Activated T-helper 1 cell treated with anti-CD3 and anti-CD28 coated beads, Interleukin-12 subunit alpha, Interleukin-12 subunit beta, Interleukin-2, Interleukin-4 antibody, amounts not matched to agents 30 ng/mL and 10 ng/mL and 1 ng/mL, durations not matched to agents 14 hours and 24 hours and 36 hours (primary cell): ENCODE data around the gene ARMH1. TPM values are rescaled to one million over a fixed set of nuclear protein-coding genes. Genes with fewer than 3 reads are reported as not detected.
"Not testable (repeated sequence)": the region's sequence is repeated elsewhere in the genome, so short reads cannot be mapped to it uniquely, and the experiment has no call there.

Experiments
- DNase-seq: peaks from one replicate; pipeline ENCODE4 v3.0.0; 2021; ENCODE audit warnings: low spot score
- H3K27ac Mint-ChIP-seq: one replicate; pipeline ENCODE4 v1.8.0; 2021; ENCODE audit warnings: mild to moderate bottlenecking, mixed read lengths
- H3K27me3 Mint-ChIP-seq: one replicate; pipeline ENCODE4 v1.8.0; 2022; ENCODE audit warnings: mild to moderate bottlenecking, moderate library complexity, mixed read lengths; ENCODE audit not compliant: insufficient read depth
- H3K36me3 Mint-ChIP-seq: one replicate; pipeline ENCODE4 v1.8.0; 2021; ENCODE audit warnings: low read depth, mixed read lengths
- H3K4me1 Mint-ChIP-seq: one replicate; pipeline ENCODE4 v1.8.0; 2021; ENCODE audit warnings: low read depth, mixed read lengths
- H3K4me3 Mint-ChIP-seq: one replicate; pipeline ENCODE4 v1.8.0; 2021; ENCODE audit warnings: mild to moderate bottlenecking, moderate library complexity, mixed read lengths
- H3K9me3 Mint-ChIP-seq: one replicate; pipeline ENCODE4 v1.8.0; 2021; ENCODE audit warnings: mixed read lengths
- intact Hi-C: fragments of 100-400 bp; cut with micrococcal nuclease; formaldehyde crosslinking; loops from one replicate; pipeline ENCODE4 v1.15.1; 2024
- total RNA-seq: library from RNA; stranded (reverse); gene quantifications from 2 replicates; pipeline ENCODE4 v1.2.3, GENCODE V29; 2022

ARMH1 gene
- total RNA-seq, 1 donor from 2014 or later, result 99.8 TPM

GRCh38 chr1:44730741-44731512 is 56.4 kb downstream of the ARMH1 start, which contains the start of gene RNU5D-1:
Gene RNU5D-1, minus strand, starts transcription at chr1:44731170.
- Mint-ChIP-seq H3K27me3 (peaks cover 3% of the 10 kb centered on the region), H3K4me1 (peaks cover 35% of the 10 kb centered on the region), H3K9me3 (no peaks in the 10 kb centered on the region)

DNA sequence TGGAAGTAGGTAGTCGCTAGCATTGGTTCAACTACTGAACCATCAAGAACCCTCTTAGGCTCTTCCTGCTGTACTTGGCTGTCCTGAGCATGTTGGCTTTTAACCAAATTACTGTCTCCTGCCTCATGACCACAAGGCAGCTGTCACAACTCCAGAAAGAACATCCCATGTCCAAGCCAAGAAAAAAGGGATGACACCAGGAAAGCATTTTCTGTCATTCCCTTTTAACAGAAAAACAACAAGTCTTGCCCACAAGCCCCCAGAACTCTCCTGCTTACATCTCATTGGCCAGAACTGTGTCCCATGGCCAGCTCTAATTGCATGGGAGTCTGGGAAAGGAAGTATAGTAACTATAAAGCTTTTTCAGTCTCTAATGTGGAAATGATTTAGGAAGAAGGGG is 58.9 kb downstream of the ARMH1 start:
- no peaks in the 10 kb centered on the region for H3K36me3 Mint-ChIP-seq
- H3K4me3 Mint-ChIP-seq, result no peak overlapping the region
- H3K27ac Mint-ChIP-seq, result no peak overlapping the region
- no peak for DNase-seq
- no peaks in the 10 kb centered on the region for H3K9me3 Mint-ChIP-seq
- peaks cover 27% of the 10 kb centered on the region for H3K4me1 Mint-ChIP-seq
- H3K27me3 Mint-ChIP-seq, result peaks cover 3% of the 10 kb centered on the region
- intact Hi-C loops, result loop anchor here (10.0 kb wide), 1 partner anchor 851 kb away; the partner anchor contains the start of gene NASP

More at GRCh38 chr1:44730741-44731512, 56.4 kb downstream of the ARMH1 start, which contains the start of gene RNU5D-1:
- H3K27ac Mint-ChIP-seq, result peak within 1 kb of the TSS; percentile 100
- intact Hi-C loops, result loop anchor here (1.0 to 10.0 kb wide), 12 partner anchors 8 to 854 kb away; partner anchors contain the start of genes KIF2C, NASP, PLK3 and RPS8
- DNase-seq, result peak; percentile 87
- peak within 1 kb of the TSS; percentile 60 for H3K4me3 Mint-ChIP-seq
- H3K36me3 Mint-ChIP-seq, result no peaks in the 10 kb centered on the region

GRCh38 chr1:44733784-44734183 is 59.3 kb downstream of the ARMH1 start:
- DNase-seq, result no peak
- Mint-ChIP-seq H3K4me1 (peaks cover 26% of the 10 kb centered on the region), H3K9me3 (no peaks in the 10 kb centered on the region), H3K27me3 (peaks cover 3% of the 10 kb centered on the region), H3K27ac (no peak overlapping the region), H3K36me3 (no peaks in the 10 kb centered on the region), H3K4me3 (no peak overlapping the region)
- intact Hi-C loops, result loop anchor here (10.0 kb wide), 1 partner anchor 851 kb away; the partner anchor contains the start of gene NASP

DNA sequence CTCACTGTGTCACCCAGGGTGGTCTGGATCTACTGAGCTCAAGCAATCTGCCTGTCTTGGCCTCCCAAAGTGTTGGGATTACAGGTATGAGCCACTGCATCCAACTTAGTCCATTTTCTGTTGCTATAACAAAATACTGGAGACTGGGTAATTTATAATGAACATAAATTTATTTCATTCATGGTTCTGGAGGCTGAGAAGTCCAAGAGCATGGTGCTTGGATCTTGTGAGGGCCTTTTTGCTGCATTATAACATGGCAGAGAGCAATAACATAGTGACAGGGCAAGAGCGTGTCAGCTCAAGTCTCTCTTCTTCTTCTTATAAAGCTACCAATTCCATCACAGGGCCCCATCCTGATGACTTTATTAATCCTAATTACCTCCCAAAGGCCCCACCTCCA is 61.5 kb downstream of the ARMH1 start:
- no peak overlapping the region for H3K27ac Mint-ChIP-seq
- H3K4me1 Mint-ChIP-seq, result peaks cover 30% of the 10 kb centered on the region
- no peak overlapping the region for H3K4me3 Mint-ChIP-seq
- intact Hi-C loops, result loop anchor here (5.0 to 10.0 kb wide), 2 partner anchors 849 to 951 kb away; partner anchors contain the start of genes GPBP1L1, NASP and TMEM69
- peaks cover 1% of the 10 kb centered on the region for H3K36me3 Mint-ChIP-seq
- DNase-seq, result no peak
- peaks cover 3% of the 10 kb centered on the region for H3K27me3 Mint-ChIP-seq
- H3K9me3 Mint-ChIP-seq, result no peaks in the 10 kb centered on the region

DNA sequence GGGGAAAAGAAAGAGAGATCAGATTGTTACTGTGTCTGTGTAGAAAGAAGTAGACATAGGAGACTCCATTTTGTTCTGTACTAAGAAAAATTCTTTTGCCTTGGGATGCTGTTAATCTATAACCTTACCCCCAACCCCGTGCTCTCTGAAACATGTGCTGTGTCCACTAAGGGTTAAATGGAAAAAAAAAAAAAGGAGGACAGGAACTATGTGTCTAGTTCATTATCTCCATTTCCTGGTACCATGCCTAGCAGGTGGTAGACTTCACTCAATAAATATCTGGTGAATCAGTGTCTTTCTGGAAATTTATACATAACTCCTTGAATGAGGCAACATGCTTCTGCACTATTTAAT is 64.4 kb downstream of the ARMH1 start:
- peaks cover 13% of the 10 kb centered on the region for H3K36me3 Mint-ChIP-seq
- peak overlapping the region; percentile 92 for H3K4me3 Mint-ChIP-seq
- peak overlapping the region; percentile 90 for H3K27ac Mint-ChIP-seq
- intact Hi-C loops, result loop anchor here (1.0 to 10.0 kb wide), 8 partner anchors 8 to 948 kb away; partner anchors contain the start of genes GPBP1L1, NASP, PLK3 and RNU5D-1
- not testable (repeated sequence) for DNase-seq, H3K27me3 Mint-ChIP-seq, H3K9me3 Mint-ChIP-seq
- peaks cover 31% of the 10 kb centered on the region for H3K4me1 Mint-ChIP-seq

- no peaks in the 10 kb centered on the region for H3K9me3 Mint-ChIP-seq
- intact Hi-C loops, result loop anchor here (1.0 to 10.0 kb wide), 8 partner anchors 8 to 948 kb away; partner anchors contain the start of genes GPBP1L1, NASP, PLK3 and RNU5D-1
- peak within 1 kb of the TSS; percentile 92 for H3K4me3 Mint-ChIP-seq
- peaks cover 37% of the 10 kb centered on the region for H3K4me1 Mint-ChIP-seq
- peaks cover 18% of the 10 kb centered on the region for H3K36me3 Mint-ChIP-seq
- H3K27me3 Mint-ChIP-seq, result no peaks in the 10 kb centered on the region
- peak; percentile 95 for DNase-seq
- H3K27ac Mint-ChIP-seq, result peak within 1 kb of the TSS; percentile 90
Observed at GRCh38 chr1:44739307-44740178, 65.0 kb downstream of the ARMH1 start, which contains the start of gene KIF2C. Gene KIF2C, plus strand, starts transcription at chr1:44739837. Its CDS starts 96 bp downstream, at chr1:44739933.

- H3K9me3 Mint-ChIP-seq, result no peaks in the 10 kb centered on the region
- H3K27ac Mint-ChIP-seq, result peak overlapping the region; percentile 90
- H3K4me1 Mint-ChIP-seq, result peaks cover 37% of the 10 kb centered on the region
- no peak for DNase-seq
- H3K36me3 Mint-ChIP-seq, result peaks cover 20% of the 10 kb centered on the region
- no peaks in the 10 kb centered on the region for H3K27me3 Mint-ChIP-seq
- peak overlapping the region; percentile 92 for H3K4me3 Mint-ChIP-seq
- intact Hi-C loops, result no loop called here
Observed at GRCh38 chr1:44740179-44740617, 65.7 kb downstream of the ARMH1 start.

DNA sequence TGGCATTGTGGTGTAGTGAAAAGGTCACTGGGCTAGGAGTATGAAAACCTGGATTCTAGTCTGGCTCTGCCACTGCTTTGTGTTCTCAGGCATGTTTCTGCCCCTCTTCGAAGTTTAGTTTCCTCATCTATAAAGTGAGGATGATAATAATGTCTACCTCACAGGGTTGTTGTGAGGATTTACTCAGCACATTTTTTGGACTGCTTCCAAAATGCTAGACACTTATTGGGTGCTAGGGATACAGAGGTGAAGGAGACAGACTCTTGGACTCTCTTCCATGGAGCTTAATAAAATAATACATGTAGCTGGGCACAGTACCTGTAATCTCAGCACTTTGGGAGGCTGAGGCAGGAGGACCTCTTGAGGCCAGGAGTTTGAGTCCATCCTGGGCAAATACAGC is 68.7 kb downstream of the ARMH1 start:
- peak overlapping the region; percentile 92 for H3K27ac Mint-ChIP-seq
- peak overlapping the region; percentile 76 for H3K4me3 Mint-ChIP-seq
- intact Hi-C loops, result no loop called here
- no peaks in the 10 kb centered on the region for H3K27me3 Mint-ChIP-seq
- H3K36me3 Mint-ChIP-seq, result peaks cover 30% of the 10 kb centered on the region
- DNase-seq, result no peak
- peaks cover 53% of the 10 kb centered on the region for H3K4me1 Mint-ChIP-seq
- no peaks in the 10 kb centered on the region for H3K9me3 Mint-ChIP-seq

DNA sequence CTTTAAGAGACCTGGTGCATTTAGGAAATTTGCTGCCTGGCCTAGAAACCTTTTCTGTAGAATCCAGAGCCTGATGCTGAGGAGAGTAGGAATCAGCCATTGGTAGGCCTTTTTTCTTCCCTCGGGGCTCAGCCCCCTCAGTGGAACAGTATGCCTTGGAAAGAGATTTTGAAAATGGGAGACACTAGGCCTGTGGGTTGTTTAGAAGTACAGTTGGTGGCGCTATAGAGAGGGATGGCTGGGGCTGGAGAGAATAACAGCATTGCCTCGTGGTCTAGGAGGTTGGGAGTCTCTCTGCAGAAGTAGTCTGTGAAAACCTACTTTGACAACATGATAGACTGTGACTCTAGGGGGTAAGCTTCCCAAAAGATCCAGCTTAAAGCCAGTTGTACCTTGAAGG is 73.4 kb downstream of the ARMH1 start:
- peaks cover 33% of the 10 kb centered on the region for H3K4me1 Mint-ChIP-seq

DNA sequence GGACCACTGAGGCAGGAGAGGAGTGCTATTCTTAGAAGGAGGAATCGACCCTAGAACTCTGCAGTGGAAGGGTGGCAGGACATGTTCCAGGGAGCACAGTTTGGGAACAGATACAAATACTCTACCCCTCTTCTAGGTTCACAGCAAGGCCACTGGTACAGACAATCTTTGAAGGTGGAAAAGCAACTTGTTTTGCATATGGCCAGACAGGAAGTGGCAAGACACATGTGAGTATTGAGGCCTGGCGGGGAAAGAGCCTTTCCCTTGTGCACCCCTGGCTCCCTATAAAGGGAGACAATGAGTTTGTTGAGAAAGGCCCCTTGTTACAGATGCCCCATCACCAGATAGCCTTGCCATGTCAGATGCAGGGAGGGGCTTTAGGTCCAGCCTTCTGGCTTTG is 82.9 kb downstream of the ARMH1 start:
- DNase-seq, result no peak
- Mint-ChIP-seq H3K4me3 (no peak overlapping the region), H3K4me1 (peaks cover 4% of the 10 kb centered on the region), H3K36me3 (peaks cover 60% of the 10 kb centered on the region), H3K27ac (peak overlapping the region; percentile 67), H3K9me3 (no peaks in the 10 kb centered on the region), H3K27me3 (no peaks in the 10 kb centered on the region)
- intact Hi-C loops, result no loop called here

More for the DNA sequence above, 73.4 kb downstream of the ARMH1 start:
- Mint-ChIP-seq H3K27me3 (no peaks in the 10 kb centered on the region), H3K9me3 (no peaks in the 10 kb centered on the region), H3K36me3 (peaks cover 36% of the 10 kb centered on the region), H3K27ac (peak overlapping the region; percentile 4), H3K4me3 (no peak overlapping the region)
- intact Hi-C loops, result no loop called here
- DNase-seq, result no peak

DNA sequence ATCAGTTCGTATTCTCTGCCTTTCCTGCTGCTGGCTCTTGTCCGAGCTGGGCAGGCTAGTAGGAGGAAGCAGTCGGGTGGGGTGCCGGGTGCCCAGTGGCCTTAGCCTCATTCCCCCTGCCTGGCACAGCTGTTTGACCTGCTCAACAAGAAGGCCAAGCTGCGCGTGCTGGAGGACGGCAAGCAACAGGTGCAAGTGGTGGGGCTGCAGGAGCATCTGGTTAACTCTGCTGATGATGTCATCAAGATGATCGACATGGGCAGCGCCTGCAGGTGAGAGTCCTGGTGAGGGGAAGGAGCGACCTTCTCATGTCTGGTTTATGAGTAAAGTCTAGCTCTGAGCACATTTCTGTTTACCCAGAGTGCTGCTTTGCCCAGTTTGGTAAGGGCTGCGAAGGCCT is 84.6 kb downstream of the ARMH1 start:
- peaks cover 4% of the 10 kb centered on the region for H3K4me1 Mint-ChIP-seq
- H3K4me3 Mint-ChIP-seq, result no peak overlapping the region
- H3K36me3 Mint-ChIP-seq, result peaks cover 59% of the 10 kb centered on the region
- no peaks in the 10 kb centered on the region for H3K9me3 Mint-ChIP-seq
- intact Hi-C loops, result no loop called here
- no peaks in the 10 kb centered on the region for H3K27me3 Mint-ChIP-seq
- no peak overlapping the region for H3K27ac Mint-ChIP-seq
- no peak for DNase-seq

DNA sequence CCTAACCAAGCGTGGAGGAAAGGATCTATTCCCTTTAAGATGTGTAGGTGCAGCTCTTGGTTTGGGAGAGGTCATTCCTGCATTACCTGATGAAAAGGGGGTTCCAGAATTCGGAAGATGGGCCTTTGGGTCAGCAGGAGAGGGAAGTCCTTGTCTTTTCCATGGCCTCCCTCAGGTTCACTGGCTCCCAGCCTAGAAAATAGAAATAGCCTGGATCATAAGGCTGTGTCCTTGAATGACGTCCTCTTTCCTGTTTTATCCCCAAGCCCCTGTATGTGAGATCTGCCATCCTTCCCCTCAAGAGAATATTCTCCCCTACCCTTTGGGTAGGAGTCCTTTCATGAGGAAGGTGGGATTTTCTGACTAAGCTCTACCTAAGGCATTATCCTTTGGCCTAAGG is 86.4 kb downstream of the ARMH1 start:
- peaks cover 52% of the 10 kb centered on the region for H3K36me3 Mint-ChIP-seq
- peaks cover 4% of the 10 kb centered on the region for H3K4me1 Mint-ChIP-seq
- H3K27ac Mint-ChIP-seq, result no peak overlapping the region
- no peak overlapping the region for H3K4me3 Mint-ChIP-seq
- intact Hi-C loops, result no loop called here
- no peaks in the 10 kb centered on the region for H3K9me3 Mint-ChIP-seq
- no peaks in the 10 kb centered on the region for H3K27me3 Mint-ChIP-seq
- no peak for DNase-seq
